Brain pericyte (primary cell): ENCODE measurements around the gene TTLL9.
A peak's percentile ranks its signal among the peaks of the same experiment; 100 is the strongest.

ENCODE experiments used
- DNase-seq: peaks from one replicate; pipeline ENCODE4 v3.0.0-alpha.2; 2012; ENCODE audit warnings: low read depth, low spot score

TTLL9 gene

DNA sequence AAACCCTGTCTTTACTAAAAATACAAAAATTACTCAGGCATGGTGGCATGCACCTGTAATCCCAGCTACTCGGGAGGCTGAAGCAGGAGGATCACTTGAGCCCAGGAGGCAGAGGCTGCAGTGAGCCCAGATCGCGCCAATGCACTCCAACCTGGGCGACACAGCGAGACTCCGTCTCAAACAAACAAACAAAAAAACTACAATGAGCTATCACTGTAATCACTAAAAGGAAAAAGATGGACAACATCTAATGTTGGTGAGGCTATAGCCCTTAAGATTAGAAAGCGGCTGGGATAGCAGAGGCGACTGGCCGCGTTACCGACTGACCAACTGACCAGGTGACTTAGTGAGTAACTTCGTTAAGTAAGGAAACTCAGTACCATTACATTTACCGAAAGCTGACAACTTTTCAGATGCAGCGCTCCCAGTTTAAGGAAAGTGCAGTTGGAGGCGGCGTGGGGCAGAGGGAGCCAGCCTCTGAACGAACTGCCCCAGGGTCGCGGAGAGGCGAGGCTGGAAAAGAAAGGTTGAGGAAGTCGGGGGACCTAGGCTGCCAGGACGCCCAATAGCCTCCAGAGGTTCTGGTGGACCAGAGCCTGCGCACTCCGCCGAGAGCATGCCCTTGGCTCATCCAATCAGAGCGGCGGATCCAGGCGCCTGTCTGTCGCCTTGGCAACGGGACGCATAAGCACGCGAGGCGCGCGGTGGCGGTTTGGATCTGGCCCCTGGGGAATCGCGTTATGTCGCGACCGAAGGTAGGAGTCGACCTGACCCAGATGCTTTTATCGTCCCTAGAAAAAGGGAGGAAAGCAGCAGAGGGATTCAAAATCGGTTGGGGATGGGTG is 8.9 kb downstream of the TTLL9 start:
- DNase-seq = peak; percentile 76

DNA sequence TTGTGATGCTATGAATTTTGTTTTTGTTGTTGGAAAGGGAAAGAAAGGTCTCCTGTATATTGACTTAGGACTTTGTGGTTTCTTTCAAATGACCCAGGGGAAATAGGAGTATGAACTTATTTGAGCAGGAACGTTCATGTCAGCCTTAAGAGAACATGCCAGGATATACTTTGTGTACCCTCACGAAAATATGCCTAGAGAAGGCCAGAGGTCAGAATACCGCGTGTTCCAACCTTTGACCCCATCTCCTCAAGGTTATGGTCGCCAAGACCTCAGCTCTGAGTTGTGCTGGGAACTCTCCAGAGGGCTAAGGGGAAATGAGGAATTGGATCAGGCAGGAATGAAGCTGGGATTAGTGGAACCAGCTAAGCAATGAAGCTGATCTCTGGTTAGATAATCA is 11.5 kb downstream of the TTLL9 start:
- DNase-seq = no peak

DNA sequence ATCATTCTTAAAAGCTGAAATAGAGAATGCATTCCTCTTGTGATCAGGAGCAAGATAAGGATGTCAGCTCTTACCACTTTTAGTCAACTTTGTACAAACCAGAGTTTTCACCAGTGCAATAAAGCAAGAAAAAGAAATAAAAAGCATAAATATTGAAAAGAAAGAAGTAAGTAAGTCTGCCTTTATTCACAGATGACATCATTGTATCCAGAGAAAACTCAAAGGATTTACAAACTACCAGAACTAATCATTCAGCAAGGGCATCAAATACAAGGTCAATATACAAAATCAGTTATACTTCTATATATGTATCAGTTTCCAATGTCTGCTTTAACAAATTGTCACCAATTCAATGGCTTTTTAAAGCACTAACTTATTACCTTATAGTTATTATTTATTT is 13.4 kb downstream of the TTLL9 start:
- DNase-seq = no peak

DNA sequence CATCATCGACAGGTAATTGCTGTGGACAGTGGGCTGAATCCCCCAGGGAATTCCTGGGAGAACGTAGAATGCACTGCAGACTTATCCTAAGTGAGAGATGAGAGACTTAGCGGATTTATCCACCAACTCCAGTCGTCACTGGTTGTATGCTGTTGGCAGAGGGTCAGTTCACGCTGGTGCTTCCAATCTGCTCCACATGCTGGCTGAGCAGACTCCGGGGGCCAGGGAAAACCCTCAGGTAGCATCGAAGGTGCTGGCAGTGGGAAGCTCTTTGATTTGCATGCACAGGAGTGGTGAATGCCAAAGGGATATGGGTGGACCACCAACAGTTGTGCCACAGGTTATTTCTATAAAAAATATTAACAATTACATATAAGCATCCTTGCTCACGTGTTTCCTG is 20.2 kb downstream of the TTLL9 start:
- no peak for DNase-seq

DNA sequence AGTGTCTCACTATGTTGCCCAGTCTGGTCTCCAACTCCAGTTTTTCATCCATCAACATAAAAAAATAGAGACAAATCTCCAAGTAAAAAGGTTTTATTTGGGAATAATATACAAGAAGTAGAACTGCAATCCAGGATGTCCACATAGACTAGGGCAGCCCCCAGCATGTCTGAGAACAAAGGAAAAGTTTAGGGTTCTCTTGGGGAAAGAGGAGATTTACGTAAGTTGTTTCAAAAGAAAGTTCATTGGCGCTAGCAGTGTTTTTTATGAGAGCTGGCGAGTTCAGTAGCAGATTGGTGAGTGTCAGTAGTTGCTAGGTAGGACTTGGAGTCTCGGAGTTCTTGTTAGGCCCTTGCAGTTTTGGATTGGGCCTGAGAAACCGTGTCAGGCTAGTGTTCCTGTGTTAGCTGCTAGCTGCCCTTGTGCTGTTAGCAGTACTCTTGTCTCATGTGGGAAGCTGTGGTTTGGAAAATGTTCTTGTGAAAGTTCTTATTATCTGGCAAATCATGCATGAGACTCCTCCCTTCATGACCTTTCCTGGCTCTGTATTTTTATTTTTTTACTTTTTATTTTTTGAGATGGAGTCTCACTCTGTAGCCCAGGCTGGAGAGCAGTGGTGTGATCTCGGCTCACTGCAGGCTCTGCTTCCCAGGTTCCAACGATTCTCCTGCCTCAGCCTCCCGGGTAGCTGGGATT is 24.7 kb downstream of the TTLL9 start:
- no peak for DNase-seq

DNA sequence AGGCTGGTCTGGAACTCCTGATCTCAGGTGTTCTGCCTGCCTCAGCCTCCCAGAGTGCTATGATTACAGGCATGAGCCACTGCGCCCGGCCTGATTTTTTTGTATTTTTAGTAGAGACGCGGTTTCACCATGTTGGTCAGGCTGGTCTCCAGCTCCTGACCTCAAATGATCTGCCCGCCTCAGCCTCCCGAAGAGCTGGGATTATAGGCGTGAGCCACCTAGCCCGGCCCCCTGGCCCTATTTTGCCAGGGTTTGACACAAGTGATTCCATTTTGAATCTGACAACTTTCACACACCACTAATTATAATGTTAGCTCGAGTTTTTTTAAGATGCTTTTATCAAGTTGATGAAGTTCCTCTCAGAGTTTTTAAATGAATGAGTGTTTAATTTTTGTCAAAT is 25.6 kb downstream of the TTLL9 start:
- no peak for DNase-seq

DNA sequence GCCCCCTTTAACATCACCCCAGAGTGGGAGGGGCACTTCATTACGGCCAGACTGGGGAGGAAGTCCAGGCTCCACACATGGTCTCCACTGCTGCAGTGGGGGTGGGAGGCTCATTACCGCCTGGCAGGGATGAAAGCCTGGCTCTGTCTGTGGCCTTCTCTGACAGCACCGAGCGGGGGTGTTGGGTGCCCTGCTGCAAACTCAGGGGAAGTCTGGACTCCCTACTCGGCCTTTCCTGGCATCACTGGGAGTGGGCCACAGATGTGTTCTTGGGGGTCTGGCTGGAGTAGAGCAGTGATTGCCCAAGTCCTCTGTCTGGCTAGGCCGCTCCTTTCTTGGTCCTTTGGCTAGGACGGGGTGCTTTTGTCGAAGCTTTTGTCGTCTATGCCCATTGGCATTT is 27.1 kb downstream of the TTLL9 start:
- no peak for DNase-seq

DNA sequence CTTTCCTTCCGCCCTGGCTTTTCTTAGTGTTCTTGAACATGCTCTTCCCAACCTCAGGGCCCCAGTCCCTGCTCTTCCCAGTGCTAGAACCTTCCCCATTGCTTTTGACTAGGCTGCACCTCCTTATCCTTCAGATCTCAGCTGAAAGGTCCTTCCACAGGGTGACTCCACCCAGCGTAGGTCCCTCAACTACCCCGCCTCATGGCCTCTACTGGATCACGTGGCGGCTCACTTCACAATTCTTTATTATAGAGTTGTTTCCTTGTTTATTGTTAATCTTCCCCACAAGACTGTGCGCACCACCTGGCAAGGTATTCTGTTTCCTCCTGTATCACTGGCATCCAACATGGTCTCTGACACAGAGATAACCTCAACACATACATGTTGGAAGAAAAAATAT is 31.2 kb downstream of the TTLL9 start:
- no peak for DNase-seq

DNA sequence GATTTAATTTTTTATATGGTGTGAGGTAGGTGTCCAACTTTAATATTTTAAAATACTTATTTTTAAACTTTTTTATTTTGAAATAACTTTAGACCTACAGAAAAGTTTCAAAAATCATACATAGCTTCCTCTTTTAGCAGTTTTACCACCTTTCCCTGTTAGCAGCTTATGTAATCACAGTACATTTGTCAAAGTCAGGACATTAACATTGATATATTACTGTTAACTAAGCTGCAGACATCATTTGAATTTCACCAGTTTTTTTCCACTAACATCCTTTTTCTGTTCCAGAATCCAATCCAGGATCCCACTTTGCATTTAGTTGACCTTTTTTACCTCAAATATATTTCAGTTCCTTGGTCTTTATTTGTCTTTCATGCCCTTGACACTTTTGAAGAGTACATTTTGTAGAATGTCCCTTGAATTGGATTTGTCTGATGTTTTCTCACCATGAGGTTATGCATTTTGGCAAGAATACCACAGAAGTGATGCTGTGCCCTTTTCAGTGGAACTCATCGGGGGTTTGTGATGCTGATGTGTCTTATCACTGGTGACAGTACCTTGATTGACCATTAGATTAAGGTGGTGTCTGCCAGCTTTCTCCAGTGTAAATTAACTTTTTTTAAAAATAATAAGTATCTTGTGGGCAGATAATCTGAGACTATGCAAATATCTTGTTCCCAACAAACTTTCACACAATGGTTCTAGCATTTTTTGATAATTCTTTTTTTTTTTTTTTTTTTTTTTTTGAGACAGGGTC is 33.4 kb downstream of the TTLL9 start:
- no peak for DNase-seq

DNA sequence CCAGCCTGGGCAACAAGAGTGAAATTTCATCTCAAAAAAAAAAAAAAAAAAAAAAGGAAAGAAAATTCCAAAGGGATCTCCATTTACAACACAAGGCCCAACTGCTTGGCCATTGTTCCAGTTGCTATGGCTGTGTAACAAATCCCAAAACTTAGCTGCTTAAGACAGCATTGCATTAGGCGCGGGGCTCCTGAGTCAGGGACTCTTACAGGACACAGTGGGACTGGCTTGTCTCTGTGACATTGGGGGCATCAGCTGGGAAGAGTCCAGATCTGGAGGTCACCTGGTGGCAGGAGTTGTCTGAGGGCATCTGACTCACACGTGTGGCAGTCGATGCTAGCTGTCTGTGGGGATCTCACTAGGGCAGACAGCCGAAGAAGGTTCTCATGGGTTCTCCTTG is 35.6 kb downstream of the TTLL9 start:
- DNase-seq = no peak

DNA sequence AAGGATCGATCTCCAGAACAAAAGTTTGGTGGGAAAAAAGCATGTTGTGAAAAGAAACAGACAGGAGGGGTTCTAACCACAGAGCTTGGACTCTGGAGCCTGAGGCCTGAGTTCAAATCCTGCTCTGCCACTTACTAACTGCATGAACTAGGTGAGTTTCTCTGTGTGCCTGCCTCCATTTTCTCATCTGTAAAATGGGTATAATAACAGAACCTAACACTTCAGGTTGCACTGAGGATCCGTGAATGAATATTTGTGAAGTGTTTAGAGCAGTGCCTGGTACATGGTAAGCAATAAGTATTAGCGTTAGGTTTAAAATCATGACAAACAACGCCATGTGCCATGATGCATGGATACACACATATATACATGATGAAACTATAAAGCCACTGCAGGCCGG is 36.6 kb downstream of the TTLL9 start:
- no peak for DNase-seq

DNA sequence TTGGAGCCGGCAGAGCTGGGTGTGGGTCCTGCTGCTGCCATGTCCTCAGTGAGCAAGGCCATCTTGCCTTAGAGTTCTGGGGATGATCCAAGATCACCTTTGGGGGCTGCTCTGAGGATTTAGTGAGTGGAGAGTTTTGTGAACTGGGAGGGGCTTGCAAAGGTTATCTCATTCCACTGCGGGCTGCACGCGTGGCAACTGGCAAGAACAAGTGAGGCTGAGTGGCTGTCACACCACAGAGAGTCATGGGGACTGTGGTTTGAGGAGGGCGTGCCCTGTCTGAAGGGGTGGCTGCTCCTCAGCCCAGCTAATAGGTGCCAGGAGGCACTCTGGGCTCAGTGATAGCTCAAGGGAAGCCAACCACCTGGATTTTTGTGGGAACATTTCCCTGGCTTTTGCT is 37.6 kb downstream of the TTLL9 start:
- no peak for DNase-seq

DNA sequence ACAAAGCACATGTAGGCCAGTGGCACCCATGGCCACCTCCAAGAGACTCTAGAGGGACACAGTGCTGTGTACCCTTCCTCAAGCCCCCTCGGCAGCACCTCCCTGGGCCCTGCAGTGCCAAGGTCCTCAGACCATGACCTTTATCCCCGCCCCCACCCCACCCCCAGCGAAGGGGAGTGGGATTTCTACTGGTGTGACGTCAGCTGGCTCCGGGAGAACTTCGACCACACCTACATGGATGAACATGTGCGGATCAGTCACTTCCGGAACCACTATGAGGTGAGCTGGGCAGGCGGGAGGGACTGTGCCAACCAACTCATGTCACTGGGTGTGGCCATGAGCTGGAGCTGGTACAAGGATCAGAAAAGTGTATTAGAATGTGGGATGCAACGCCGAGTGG is 38.0 kb downstream of the TTLL9 start:
- no peak for DNase-seq

DNA sequence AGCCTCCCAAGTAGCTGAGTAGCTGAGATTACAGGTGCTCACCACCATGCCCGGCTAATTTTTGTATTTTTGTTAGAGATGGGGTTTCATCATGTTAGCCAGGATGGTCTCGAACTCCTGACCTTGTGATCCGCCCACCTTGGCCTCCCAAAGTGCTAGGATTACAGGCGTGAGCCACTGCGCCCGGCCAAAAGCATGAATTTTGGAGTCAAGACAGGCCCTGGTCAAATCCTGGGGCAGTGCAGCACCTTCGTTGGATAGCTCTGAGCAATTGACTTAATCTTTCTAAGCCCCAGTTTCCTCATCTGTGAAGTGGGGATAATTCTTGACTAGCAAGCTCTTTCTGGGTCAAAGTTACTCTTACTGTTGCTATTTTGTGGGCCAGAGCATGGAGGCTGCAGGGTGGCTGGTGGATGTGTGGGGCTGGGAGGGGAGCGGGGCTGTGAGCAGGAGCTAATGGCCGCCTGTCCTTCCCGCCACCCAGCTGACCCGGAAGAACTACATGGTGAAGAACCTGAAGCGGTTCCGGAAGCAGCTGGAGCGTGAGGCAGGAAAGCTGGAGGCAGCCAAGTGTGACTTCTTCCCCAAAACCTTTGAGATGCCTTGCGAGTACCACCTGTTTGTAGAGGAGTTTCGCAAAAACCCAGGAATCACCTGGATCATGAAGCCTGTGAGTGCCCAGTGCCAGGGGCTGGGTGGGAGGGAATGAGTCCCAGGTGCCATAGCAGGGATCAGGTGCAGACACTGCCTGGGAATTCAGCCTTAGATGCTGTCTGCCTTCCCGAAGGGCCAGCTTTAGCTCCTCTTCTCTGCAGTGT is 39.0 kb downstream of the TTLL9 start:
- DNase-seq = no peak

DNA sequence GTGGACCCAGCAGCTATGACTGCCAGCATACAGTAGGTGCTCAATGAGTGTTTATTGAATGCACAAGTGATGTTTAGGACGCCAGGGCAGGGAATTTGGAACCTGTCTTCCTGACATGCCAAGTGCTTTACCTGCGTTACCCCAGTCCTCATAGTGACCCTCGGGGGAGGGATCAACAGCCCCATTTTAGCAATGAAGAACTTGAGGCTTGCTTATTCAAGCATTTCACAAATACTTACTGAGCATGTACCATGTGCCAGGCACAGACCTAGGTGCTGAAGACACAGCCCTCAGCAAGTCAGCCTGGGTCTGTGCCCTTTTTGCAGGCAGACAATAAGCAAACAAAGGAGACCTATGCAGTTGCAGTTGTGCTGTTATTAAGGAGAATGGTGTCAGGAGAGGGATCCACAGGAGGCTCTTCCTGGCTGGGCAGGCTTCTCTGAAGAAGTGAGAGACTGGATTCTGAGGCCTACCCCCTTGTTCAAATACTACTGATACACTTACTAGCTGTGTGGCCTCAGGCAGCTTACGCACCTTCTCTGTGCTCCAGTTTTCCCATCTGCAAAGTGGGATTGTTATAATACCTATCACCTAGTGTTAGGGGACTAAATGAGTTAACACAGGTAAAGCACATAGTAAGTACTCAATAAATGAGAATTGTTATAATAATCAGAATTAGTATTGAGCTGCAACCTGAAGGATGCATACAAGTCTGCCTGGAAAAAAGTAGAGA is 39.8 kb downstream of the TTLL9 start:
- DNase-seq = no peak

DNA sequence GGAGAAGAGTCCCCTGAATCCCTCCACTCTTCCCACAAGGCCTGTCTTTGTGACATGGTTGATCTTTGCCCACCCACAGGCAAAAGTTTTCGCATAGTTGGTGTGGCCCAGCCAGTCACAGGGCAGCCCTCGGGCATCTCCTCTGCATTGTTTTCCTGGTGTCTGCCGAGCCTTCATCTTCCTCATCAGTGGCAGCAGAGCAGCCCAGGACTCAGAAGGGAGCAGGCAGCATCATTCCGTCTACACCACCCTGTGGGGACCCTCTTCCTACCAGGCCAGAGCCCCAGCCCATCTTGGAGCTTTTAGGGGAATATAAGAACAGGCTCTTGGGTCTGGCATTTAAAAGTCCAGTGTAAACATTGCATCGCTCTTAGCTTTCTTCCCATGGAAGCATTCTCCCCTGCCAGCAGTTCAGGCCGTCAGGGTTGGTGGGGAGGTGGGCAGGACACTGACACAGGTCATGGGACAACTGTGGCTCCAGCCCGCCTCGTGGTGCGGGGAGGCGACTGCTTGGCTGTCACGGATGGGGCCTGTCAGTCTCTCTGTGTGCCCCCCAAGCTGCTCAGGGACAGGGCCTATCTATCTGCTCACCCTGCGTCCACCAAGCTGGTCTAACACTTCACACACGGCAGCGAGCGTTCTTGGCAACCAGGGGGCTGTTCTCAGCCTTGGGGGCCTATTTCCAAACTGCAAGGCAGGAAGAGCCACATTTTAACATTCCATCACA is 43.2 kb downstream of the TTLL9 start:
- no peak for DNase-seq

DNA sequence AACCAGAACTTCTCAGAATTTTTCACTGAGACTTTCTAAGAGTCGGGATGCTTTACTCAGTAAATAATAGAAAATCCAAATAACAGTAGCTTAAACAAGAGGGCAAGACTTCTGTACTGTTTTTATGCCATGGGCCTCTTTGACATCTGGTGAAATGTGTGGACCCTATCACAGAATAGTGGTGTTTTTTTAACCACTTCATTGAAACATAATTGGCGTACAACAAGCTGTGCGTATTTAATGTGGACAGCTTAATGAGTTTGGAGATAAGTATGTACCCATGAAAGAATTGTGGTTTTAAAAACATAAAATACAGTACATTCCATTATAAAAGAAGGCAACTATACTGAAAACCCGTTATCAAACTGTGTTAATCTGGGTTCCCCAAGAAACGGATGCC is 43.7 kb downstream of the TTLL9 start:
- no peak for DNase-seq

DNA sequence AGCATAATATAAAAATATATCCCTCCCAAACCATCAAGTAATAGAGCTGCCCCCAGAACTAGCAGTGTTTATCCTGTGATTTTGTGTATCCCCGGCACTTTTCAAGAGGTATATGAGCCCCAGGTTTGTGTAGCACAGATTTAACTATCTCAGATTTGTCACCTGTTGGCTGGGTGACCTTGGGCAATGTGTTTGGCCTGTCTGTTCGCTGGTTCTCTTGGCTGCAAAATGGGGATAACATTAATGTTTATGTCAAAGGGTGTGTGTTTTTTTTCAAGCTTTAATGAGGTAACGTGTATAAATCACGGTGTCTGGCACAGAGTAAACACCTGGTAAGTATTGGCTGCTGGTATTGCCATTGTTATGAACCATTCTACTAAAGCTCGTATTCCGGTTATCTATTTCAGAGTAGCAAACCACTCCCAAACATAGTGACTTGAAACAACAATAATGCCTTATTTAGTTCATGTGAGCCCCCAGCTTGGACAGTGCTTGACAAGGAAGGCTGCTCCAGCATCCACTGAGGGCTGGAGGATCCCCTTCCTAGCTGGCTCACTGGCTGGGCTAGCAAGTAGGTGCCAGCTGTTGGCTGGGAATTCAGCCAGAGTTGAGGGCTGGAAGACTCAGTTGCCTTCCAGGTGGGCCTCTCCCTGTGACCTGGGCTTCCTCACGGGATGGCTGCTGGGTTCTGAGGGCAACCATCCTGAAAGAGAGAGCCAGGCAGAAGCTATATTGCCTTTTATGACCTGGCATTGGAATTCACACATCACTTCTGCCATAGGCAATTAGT is 45.3 kb downstream of the TTLL9 start:
- DNase-seq = no peak

DNA sequence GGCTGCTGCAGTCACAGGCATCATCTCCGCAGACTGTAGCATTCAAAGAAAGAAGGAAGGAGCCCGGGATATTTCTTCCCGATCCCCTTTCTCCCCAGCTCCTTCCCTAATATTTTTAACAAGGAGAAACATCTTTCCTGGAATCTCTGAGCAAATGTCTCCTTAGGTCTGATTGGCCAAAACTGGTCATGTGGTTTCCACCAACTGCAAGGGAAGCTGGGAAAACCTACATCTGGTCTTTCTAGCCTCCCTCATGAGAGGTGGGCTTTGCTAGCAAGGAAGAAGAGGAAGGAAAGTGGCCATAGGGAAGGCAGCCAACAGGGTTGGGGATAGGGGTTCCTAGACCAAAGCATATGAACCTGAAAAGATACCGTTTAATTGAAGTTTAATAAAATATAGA is 46.3 kb downstream of the TTLL9 start:
- no peak for DNase-seq
